ENCODE results near the gene ZNF280D. TPM values are rescaled to one million over a fixed set of nuclear protein-coding genes. Genes with fewer than 3 reads are reported as not detected.

Gene ZNF280D
- total RNA-seq, 1 donor from 2014 or later = 36.8 TPM

Other genes starting within 250 kb of the ZNF280D start
- gene TCF12, start 185.1 kb upstream of the ZNF280D start, total RNA-seq = 82.7 and 86.2 TPM in 2 replicates